Measurements from ENCODE around the gene TIE1. TPM values are rescaled to one million over a fixed set of nuclear protein-coding genes. Genes with fewer than 3 reads are reported as not detected.

TIE1 gene
- total and polyA plus RNA-seq, 7 donors = 8.2 to 29.7 (median 10.9) TPM

DNA sequence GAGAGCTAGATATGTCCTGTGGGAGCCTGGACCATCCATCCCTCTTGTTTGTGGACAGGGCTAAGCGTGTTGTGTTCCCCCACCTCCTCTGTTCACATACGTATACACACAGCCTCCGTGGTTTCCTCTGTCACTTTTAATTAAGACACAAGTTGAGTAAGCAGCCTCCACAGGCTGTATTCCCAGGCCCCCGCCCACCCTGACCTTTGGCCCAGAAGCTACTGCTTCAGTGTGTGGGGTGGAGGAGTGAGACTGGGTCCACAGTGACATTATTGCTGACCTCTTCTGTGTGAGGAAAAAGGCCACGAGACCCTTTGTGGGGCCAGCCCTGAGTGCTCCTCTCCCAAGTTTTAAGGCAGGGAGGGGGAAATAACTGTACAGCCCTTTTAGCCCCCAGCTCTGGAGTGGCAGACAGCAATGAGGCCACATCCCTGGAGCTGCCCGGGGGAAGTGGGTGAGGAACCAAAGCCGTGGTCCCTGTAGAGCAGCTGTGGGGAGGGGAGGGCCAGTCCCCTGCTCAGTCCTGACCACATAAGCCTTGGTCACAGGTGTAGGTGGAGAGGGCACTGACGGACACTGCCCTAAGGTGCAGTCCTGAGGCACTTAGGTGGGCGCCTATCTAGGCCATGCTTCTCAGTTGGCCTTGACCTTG, 62.6 kb downstream of the TIE1 start:
- TF ChIP-seq, protein P1, sequence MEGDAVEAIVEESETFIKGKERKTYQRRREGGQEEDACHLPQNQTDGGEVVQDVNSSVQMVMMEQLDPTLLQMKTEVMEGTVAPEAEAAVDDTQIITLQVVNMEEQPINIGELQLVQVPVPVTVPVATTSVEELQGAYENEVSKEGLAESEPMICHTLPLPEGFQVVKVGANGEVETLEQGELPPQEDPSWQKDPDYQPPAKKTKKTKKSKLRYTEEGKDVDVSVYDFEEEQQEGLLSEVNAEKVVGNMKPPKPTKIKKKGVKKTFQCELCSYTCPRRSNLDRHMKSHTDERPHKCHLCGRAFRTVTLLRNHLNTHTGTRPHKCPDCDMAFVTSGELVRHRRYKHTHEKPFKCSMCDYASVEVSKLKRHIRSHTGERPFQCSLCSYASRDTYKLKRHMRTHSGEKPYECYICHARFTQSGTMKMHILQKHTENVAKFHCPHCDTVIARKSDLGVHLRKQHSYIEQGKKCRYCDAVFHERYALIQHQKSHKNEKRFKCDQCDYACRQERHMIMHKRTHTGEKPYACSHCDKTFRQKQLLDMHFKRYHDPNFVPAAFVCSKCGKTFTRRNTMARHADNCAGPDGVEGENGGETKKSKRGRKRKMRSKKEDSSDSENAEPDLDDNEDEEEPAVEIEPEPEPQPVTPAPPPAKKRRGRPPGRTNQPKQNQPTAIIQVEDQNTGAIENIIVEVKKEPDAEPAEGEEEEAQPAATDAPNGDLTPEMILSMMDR (IDR thresholded peaks at IDR 0.05) = no peak

DNA sequence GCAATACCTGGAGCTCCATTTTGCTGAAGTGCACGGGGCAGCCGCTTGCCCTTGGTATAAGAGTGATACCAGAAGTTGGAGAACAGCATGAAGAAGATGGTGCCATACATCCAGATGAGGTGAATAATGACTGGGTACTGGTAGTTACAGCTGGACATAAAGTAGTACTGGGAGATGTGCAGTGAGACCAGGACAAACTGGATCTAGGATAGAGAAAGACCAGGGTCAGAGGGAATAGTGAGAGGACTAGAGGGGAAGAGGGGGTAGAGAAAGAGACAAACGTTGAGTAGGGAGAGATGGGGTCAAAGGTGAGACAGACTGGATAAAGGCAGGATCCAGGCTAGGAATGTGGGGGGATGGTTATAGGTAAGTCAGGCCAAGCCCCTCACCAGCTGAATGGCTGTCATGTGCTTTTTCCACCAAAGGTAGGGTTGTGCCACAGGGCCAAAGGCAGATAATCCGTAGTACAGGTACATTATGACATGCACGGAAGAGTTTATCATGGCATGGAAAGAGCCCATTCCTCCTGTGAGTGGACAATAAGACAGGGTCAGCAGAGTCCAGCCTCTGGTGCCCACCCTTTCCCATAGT, 63.2 kb downstream of the TIE1 start:
- no peak for DNase-seq
- WGBS, 3 donors = 79 to 81% (median 80%) methylated on average over 5 of the region's 5 CpGs
- ATAC-seq = no peak
- Histone ChIP-seq H3K27ac (no peak overlapping the region), H3K36me3 (ENCODE audit: insufficient read depth in 1 of 2, low read depth in 1 of 2) (peaks cover 4 to 53% of the 10 kb centered on the region in 2 donors), H3K4me1 (peaks cover 18% of the 10 kb centered on the region), H3K4me3 (no peak overlapping the region), H3K9me3 (no peaks in the 10 kb centered on the region), H3K27me3 (ENCODE audit: insufficient read depth in 3 of 3, low read length in 2 of 3) (no peaks in the 10 kb centered on the region)
- TF ChIP-seq, protein P1 (IDR thresholded peaks at IDR 0.05) = no peak
- intact Hi-C loops (cut with DNase I) = no loop called here

More for the DNA sequence above, 62.6 kb downstream of the TIE1 start:
- no peak overlapping the region for H3K27ac ChIP-seq
- H3K4me3 ChIP-seq = no peak overlapping the region
- ATAC-seq = no peak
- intact Hi-C loops (cut with DNase I) = no loop called here
- no peaks in the 10 kb centered on the region for H3K27me3 ChIP-seq (ENCODE audit: insufficient read depth in 3 of 3, low read length in 2 of 3)
- H3K9me3 ChIP-seq = no peaks in the 10 kb centered on the region
- H3K36me3 ChIP-seq (ENCODE audit: insufficient read depth in 1 of 2, low read depth in 1 of 2) = peaks cover 4 to 53% of the 10 kb centered on the region in 2 donors
- 73 to 83% (median 73%) methylated on average over 9 of the region's 9 CpGs for WGBS, 3 donors
- H3K4me1 ChIP-seq = peaks cover 13% of the 10 kb centered on the region
- DNase-seq = no peak

DNA sequence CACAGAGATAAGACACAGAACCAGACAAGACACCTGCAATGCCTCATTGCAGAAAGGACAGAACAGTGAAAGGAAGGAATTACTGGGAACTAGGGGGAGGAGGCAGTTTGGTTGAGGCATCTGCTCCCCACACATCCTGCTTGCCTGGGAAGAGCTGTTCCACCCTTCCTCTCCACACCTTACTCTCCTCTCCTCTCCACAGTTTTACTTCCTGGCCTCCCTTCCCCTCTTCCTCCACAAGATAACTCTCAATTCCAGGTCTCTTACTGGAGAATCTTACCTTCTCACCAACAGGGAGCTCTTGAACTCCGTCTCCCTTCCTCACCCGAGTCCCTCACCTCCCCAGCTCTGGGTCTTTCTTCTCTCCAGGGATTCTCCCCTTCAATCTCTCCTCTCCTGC, 64.9 kb downstream of the TIE1 start:
- DNase-seq = no peak
- peaks cover 14% of the 10 kb centered on the region for H3K4me1 ChIP-seq
- peaks cover 5 to 50% of the 10 kb centered on the region in 2 donors for H3K36me3 ChIP-seq (ENCODE audit: insufficient read depth in 1 of 2, low read depth in 1 of 2)
- intact Hi-C loops (cut with DNase I) = loop anchor here in 1 of 2 donors (5.0 kb wide), 1 partner anchor 138 kb away; no protein-coding TSS in a partner anchor
- H3K27me3 ChIP-seq (ENCODE audit: insufficient read depth in 3 of 3, low read length in 2 of 3) = no peaks in the 10 kb centered on the region
- WGBS, 3 donors = 79 to 88% (median 83%) methylated on average over 2 of the region's 2 CpGs
- TF ChIP-seq, protein P1 (IDR thresholded peaks at IDR 0.05) = no peak
- no peak overlapping the region for H3K4me3 ChIP-seq
- H3K9me3 ChIP-seq = no peaks in the 10 kb centered on the region
- no peak overlapping the region for H3K27ac ChIP-seq
- ATAC-seq = no peak

DNA sequence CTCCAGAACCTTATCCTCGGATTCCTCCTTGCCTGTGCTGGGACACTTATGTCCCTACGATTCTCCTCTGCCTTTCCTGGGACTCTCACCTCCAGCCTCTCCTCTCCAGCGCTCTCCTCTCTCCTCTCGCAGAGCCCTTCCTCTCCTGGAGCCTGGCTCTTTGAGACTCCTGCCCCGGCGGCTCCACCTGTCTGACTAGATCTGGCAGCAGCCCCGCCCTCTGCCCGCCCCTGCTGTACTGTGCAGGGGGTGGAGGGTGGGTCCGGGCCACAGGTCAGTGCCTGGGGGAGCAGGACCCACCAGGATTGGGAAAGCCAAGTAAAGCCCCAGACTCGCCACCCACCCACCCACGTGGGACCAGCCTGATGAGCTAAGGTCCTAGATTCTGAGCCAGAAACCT, 65.4 kb downstream of the TIE1 start:
- Histone ChIP-seq H3K36me3 (ENCODE audit: insufficient read depth in 1 of 2, low read depth in 1 of 2) (peaks cover 6 to 45% of the 10 kb centered on the region in 2 donors), H3K9me3 (no peaks in the 10 kb centered on the region), H3K4me1 (peaks cover 14% of the 10 kb centered on the region), H3K27ac (no peak overlapping the region), H3K27me3 (ENCODE audit: insufficient read depth in 3 of 3, low read length in 2 of 3) (no peaks in the 10 kb centered on the region), H3K4me3 (no peak overlapping the region)
- DNase-seq = no peak
- WGBS, 3 donors = 61 to 64% (median 63%) methylated on average over 11 of the region's 11 CpGs
- intact Hi-C loops (cut with DNase I) = loop anchor here in 1 of 2 donors (5.0 kb wide), 1 partner anchor 139 kb away; no protein-coding TSS in a partner anchor
- TF ChIP-seq, protein P1 (IDR thresholded peaks at IDR 0.05) = no peak
- no peak for ATAC-seq

Data from psoas muscle (tissue), 8 donors.